IPS-15b (cell line): ENCODE data around the gene L3MBTL2.
"Not testable (repeated sequence)": the region's sequence is repeated elsewhere in the genome, so short reads cannot be mapped to it uniquely, and the experiment has no call there.

Experiments used
- H3K27me3 ChIP-seq: one replicate; pipeline ENCODE4 v1.6.1; 2013; ENCODE audit warnings: low read length; ENCODE audit not compliant: control insufficient read depth, insufficient read depth
- H3K36me3 ChIP-seq: one replicate; pipeline ENCODE4 v1.6.1; 2013; ENCODE audit warnings: low read length; ENCODE audit not compliant: control insufficient read depth, insufficient read depth
- H3K4me1 ChIP-seq: one replicate; pipeline ENCODE4 v1.6.1; 2013; ENCODE audit warnings: mild to moderate bottlenecking, low read length; ENCODE audit not compliant: control insufficient read depth, insufficient read depth
- H3K4me3 ChIP-seq: one replicate; pipeline ENCODE4 v1.5.1; 2013; ENCODE audit warnings: low read depth, low read length
- H3K9ac ChIP-seq: one replicate; pipeline ENCODE4 v1.6.1; 2013; ENCODE audit warnings: low read depth, mild to moderate bottlenecking, low read length
- H3K9me3 ChIP-seq: one replicate; pipeline ENCODE4 v1.6.1; 2013; ENCODE audit warnings: mild to moderate bottlenecking, low read length; ENCODE audit not compliant: control insufficient read depth, insufficient read depth

The L3MBTL2 gene

DNA sequence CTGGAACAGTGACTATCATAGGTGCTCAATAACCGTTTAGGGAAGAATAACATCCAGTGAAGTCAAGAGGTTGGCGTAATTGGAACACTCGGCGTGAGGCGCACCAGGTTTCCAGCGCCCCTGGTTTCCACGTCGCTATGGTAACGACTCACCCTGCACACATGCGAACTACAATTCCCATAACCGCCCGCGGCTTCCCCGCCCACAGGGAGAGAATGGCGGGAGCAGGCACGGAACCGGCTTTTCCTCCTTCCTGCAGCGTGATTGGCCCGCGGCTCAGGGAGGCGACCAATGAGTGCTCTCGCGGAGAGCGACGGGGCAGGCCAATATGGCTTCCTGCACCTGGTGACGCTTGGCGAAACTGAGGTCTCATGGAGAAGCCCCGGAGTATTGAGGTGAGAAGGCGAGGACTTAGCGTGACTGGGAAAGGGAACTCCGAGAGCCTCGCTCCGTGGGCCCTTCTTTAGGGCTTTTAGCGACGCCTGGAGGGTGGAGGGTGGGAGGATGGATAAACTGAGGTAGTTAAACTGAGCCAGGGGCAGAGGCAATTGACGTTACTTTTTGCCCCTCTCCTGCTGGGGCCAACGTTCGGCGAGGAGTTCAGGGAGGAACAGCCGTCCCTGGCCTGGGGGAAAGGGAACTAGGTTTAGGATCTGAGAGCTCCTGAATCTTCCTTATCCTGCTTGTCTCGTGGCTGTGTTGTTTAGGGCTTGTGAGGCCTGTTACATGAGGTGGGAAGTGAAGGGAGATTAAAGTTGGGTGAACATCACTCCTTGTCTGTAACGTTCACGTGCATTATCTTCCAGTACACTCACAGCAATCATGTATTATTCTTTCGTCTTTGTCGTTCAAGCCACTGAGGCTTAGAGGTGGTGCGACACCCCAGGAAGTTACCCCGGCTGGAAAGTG, at the start of gene L3MBTL2:
Gene L3MBTL2, plus strand, starts transcription at position 321 of the 909 bp plus-strand sequence. Its CDS starts 51 bp downstream, at position 372.
- H3K27me3 ChIP-seq, result peaks cover 6% of the 10 kb centered on the region
- H3K4me1 ChIP-seq, result no peaks in the 10 kb centered on the region
- peak within 1 kb of the TSS; percentile 100 for H3K4me3 ChIP-seq
- no peaks in the 10 kb centered on the region for H3K9me3 ChIP-seq
- H3K9ac ChIP-seq, result peak within 1 kb of the TSS; percentile 100
- peaks cover 6% of the 10 kb centered on the region for H3K36me3 ChIP-seq

- Histone ChIP-seq H3K4me1 (no peaks in the 10 kb centered on the region), H3K9ac (no peak overlapping the region), H3K9me3 (no peaks in the 10 kb centered on the region), H3K4me3 (no peak overlapping the region), H3K36me3 (peaks cover 58% of the 10 kb centered on the region), H3K27me3 (no peaks in the 10 kb centered on the region)
Observed at GRCh38 chr22:41157083-41157482, 48.0 kb upstream of the L3MBTL2 start.

DNA sequence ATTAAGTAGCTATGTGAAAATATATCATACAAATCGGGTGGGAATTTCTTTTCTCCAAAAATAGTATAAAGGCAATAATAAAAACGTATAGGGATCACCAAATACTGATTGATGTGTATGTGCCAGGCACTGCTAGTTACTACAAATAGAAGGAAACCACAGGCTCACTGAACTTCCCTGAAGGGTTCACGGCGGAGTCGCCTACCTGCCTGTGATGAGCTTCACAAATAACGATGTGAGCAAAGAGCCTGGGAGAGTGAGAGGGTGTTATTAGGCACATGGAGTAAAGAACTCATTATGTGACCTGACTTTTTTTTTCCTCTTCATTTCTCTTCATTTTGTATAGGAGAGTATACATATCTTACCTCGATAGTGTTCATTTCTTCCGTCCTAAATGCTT, 36.0 kb upstream of the L3MBTL2 start:
- H3K9ac ChIP-seq, result no peak overlapping the region
- H3K4me1 ChIP-seq, result no peaks in the 10 kb centered on the region
- H3K4me3 ChIP-seq, result no peak overlapping the region
- H3K36me3 ChIP-seq, result peaks cover 36% of the 10 kb centered on the region
- no peaks in the 10 kb centered on the region for H3K27me3 ChIP-seq
- H3K9me3 ChIP-seq, result no peaks in the 10 kb centered on the region

DNA sequence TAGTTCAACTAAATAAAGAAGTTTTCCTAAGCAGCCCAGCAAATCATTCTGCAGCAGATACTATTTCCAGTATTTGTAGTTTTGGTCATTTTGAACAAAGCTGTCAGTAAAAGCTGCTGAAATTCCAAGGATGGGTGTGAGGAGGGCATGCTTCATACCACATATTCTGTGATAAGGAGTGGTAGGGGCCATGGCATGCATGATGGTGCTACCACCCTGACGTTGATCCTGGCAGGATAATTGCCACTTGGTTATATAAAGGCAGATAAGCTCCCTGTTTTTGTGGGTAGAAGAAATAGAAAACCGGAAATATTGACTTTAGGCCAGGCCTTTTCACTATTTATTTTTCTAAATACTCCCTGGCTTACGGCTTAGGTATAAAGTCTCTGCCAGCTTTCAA, 33.1 kb upstream of the L3MBTL2 start:
- Histone ChIP-seq H3K9ac (no peak overlapping the region), H3K9me3 (no peaks in the 10 kb centered on the region), H3K36me3 (peaks cover 42% of the 10 kb centered on the region), H3K4me3 (no peak overlapping the region), H3K27me3 (no peaks in the 10 kb centered on the region), H3K4me1 (no peaks in the 10 kb centered on the region)

DNA sequence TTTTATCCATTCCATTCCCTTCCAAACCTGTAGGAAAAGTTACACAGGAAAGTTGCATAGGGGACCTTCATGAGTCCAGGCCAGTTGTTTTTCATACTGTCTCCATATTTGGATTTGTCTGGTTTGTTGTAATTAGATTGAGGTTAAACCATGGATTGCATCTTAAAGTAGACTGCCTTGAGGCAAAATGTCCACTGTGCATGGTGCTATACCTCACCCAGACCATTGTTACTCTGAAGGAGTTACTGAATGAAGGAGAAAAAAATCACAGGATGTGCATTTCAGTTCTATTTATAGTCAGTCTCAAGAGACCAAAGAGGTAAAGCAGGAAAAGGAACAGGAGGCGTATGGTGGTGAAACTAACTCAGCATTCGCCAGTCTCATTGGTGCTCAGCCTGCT, 29.6 kb upstream of the L3MBTL2 start:
- no peak overlapping the region for H3K4me3 ChIP-seq
- no peak overlapping the region for H3K9ac ChIP-seq
- H3K4me1 ChIP-seq, result no peaks in the 10 kb centered on the region
- peaks cover 38% of the 10 kb centered on the region for H3K36me3 ChIP-seq
- no peaks in the 10 kb centered on the region for H3K9me3 ChIP-seq
- H3K27me3 ChIP-seq, result no peaks in the 10 kb centered on the region

DNA sequence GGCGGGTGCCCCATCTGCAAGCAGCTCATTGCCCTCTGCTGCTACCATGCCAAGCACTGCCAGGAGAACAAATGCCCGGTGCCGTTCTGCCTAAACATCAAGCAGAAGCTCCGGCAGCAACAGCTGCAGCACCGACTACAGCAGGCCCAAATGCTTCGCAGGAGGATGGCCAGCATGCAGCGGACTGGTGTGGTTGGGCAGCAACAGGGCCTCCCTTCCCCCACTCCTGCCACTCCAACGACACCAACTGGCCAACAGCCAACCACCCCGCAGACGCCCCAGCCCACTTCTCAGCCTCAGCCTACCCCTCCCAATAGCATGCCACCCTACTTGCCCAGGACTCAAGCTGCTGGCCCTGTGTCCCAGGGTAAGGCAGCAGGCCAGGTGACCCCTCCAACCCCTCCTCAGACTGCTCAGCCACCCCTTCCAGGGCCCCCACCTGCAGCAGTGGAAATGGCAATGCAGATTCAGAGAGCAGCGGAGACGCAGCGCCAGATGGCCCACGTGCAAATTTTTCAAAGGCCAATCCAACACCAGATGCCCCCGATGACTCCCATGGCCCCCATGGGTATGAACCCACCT, 28.0 kb upstream of the L3MBTL2 start:
- H3K36me3 ChIP-seq, result peaks cover 38% of the 10 kb centered on the region
- peaks cover 4% of the 10 kb centered on the region for H3K4me1 ChIP-seq
- H3K9me3 ChIP-seq, result no peaks in the 10 kb centered on the region
- H3K27me3 ChIP-seq, result no peaks in the 10 kb centered on the region
- H3K9ac ChIP-seq, result no peak overlapping the region
- no peak overlapping the region for H3K4me3 ChIP-seq

GRCh38 chr22:41177622-41178424, 27.3 kb upstream of the L3MBTL2 start:
- no peak overlapping the region for H3K4me3 ChIP-seq
- H3K27me3 ChIP-seq, result no peaks in the 10 kb centered on the region
- no peaks in the 10 kb centered on the region for H3K9me3 ChIP-seq
- peaks cover 4% of the 10 kb centered on the region for H3K4me1 ChIP-seq
- peaks cover 32% of the 10 kb centered on the region for H3K36me3 ChIP-seq
- H3K9ac ChIP-seq, result no peak overlapping the region

DNA sequence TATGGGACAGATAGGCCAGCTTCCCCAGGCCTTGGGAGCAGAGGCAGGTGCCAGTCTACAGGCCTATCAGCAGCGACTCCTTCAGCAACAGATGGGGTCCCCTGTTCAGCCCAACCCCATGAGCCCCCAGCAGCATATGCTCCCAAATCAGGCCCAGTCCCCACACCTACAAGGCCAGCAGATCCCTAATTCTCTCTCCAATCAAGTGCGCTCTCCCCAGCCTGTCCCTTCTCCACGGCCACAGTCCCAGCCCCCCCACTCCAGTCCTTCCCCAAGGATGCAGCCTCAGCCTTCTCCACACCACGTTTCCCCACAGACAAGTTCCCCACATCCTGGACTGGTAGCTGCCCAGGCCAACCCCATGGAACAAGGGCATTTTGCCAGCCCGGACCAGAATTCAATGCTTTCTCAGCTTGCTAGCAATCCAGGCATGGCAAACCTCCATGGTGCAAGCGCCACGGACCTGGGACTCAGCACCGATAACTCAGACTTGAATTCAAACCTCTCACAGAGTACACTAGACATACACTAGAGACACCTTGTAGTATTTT, 26.6 kb upstream of the L3MBTL2 start:
- peaks cover 4% of the 10 kb centered on the region for H3K4me1 ChIP-seq
- no peaks in the 10 kb centered on the region for H3K27me3 ChIP-seq
- no peak overlapping the region for H3K4me3 ChIP-seq
- peaks cover 32% of the 10 kb centered on the region for H3K36me3 ChIP-seq
- no peak overlapping the region for H3K9ac ChIP-seq
- no peaks in the 10 kb centered on the region for H3K9me3 ChIP-seq

DNA sequence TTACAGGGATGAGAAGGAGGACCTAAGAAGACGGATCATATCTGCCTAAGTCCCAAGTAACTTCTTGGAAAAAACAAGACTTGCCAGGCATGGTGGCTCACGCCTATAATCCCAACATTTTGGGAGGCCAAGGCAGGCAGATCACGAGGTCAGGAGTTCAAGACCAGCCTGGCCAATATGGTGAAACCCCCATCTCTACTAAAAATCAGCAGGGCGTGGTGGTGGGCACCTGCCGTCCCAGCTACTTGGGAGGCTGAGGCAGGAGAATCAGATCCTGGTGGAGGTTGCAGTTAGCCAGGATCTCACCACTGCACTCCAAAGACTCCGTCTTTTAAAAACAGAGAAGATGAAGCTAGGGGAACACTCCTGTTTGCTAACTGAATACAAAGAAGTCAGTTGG, 24.8 kb upstream of the L3MBTL2 start:
- H3K4me1 ChIP-seq, H3K4me3 ChIP-seq, H3K27me3 ChIP-seq, H3K9me3 ChIP-seq, H3K9ac ChIP-seq: not testable (repeated sequence)
- H3K36me3 ChIP-seq, result peaks cover 32% of the 10 kb centered on the region

DNA sequence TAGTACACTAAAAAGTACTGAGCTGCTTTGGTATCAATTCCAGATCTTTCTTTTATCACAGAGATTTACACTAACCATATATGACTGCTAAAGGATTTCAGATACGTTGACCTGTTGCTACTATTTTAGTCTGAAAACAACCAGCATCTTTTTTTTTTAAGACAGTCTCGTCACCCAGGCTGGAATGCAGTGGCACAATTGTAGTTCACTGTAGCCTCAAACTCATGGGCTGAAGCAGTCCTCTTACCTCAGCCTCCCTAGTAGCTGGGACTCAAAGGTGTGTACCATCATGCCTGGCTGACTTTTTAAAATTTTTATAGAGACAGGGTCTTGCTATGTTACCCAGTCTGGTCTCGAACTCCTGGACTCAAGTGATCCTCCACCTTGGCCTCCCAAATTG, 24.2 kb upstream of the L3MBTL2 start:
- no peak overlapping the region for H3K9ac ChIP-seq
- no peak overlapping the region for H3K4me3 ChIP-seq
- H3K36me3 ChIP-seq, result peaks cover 27% of the 10 kb centered on the region
- H3K27me3 ChIP-seq, result no peaks in the 10 kb centered on the region
- H3K4me1 ChIP-seq, result peaks cover 4% of the 10 kb centered on the region
- no peaks in the 10 kb centered on the region for H3K9me3 ChIP-seq

DNA sequence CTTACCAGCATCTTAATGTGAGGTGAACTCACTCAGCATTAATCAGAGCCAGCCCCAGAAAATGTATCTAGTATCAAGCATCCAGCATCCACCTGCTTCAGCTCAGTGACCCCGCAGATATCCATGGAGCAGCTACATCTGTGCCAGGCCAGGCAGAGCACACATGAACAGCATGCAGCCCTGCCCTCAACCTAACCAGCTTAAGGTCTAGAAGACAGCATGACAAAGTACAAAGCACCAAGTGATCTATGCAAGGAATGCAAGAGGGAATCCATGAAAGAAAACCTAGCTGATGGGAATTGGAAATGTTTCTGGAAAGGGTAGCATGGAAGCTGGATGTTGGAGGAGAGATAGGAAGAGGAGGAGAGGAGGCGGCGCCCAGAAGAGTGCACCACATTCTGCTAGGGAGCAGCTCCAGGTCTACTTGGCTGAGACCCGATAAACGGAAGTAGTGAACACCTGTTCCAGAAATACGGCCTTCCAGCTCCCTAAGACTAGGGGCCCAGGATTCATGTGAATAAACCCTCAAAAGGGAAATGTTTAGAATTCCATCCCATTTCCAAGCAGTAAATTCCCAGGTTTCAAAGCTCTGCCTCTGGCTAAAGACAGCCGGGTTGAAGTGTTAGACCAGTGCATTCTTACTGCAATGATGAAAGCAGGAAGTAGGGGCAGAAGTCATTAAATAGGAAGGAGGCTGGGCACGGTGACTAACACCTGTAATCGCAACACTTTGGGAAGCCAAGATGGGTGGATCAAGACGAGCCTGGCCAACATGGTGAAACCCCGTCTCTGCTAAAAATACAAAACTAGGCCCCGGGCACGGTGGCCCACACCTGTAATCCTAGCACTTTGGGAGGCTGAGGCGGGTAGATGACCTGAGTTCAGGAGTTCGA, 23.5 kb upstream of the L3MBTL2 start:
- Histone ChIP-seq H3K9me3 (no peaks in the 10 kb centered on the region), H3K9ac (no peak overlapping the region), H3K27me3 (no peaks in the 10 kb centered on the region), H3K36me3 (peaks cover 21% of the 10 kb centered on the region), H3K4me1 (peaks cover 4% of the 10 kb centered on the region), H3K4me3 (no peak overlapping the region)
